ENCODE results near the gene CFAP61. TPM values are rescaled to one million over a fixed set of nuclear protein-coding genes. Genes with fewer than 3 reads are reported as not detected.
"Not testable (repeated sequence)": the region's sequence is repeated elsewhere in the genome, so short reads cannot be mapped to it uniquely, and the experiment has no call there.

The CFAP61 gene
- total RNA-seq, 1 experiment from 2014 or later = 0.28 TPM

GRCh38 chr20:20102163-20102562 is 49.8 kb downstream of the CFAP61 start:
- in situ Hi-C loops (cut with HindIII; ENCODE audit: low pct_unique_long_range_greater_than_20kb, low sequenced_read_pairs) = no loop called here
- H3K9me3 ChIP-seq (ENCODE audit: control insufficient read depth, insufficient read depth, low read depth, low read length) = no peaks in the 10 kb centered on the region
- no peak overlapping the region for H3K27ac ChIP-seq (ENCODE audit: low read length)
- H3K27me3 ChIP-seq (ENCODE audit: control insufficient read depth, insufficient read depth, low read length) = peaks cover 7% of the 10 kb centered on the region
- no peak for DNase-seq (ENCODE audit: low read depth, low spot score)
- BruUV-seq (replicated peaks) = no TSS peak
- CTCF ChIA-PET = no interaction called here
- H3K36me3 ChIP-seq (ENCODE audit: control insufficient read depth, insufficient read depth, low read length) = no peaks in the 10 kb centered on the region
- intact Hi-C loops (cut with micrococcal nuclease; ENCODE audit: unreplicated experiment) = no loop called here
- POLR2A ChIA-PET = no interaction called here
- no peak for ATAC-seq
- no peak overlapping the region for H3K4me3 ChIP-seq (ENCODE audit: low read depth in 2 of 2, low read length in 2 of 2)
- TF ChIP-seq TCF7L2 (IDR thresholded peaks at IDR 0.05; ENCODE audit: low read depth, low read length) (no peak), POLR2AphosphoS5 (IDR thresholded peaks at IDR 0.05; ENCODE audit: low read depth, low read length) (no peak), CTCF (IDR thresholded peaks at IDR 0.05) (no peak), SIN3A (IDR thresholded peaks at IDR 0.05; ENCODE audit: borderline replicate concordance, insufficient read depth, low read depth, low read length) (no peak)
- H3K4me1 ChIP-seq (ENCODE audit: control insufficient read depth, insufficient read depth, low read length) = no peaks in the 10 kb centered on the region

DNA sequence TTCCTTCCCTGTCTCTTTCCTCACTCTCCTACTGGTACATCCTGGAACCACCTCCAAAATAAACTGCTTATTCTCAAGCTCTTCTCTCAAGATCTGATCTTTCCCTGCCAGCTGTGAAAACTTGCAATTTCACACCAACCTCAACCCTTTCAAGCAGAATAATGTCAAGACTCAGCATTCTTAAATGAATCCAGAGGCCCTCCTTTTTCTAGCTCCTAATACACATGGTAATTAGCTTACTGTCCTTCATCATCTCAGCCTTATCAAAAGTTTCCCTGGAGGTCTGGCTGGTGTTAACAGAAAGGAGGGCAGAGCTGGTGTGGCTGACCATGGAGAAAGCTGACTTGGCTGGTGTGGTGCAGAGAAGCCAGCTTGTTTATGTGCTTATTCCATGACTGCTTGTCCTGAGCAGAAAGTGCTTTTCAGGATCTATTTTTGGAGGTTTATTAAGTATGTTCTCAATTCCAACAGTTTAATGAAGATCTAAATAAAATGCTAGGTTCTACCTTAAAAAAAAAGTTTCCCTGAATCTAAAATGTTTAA is 50.5 kb downstream of the CFAP61 start:
- peaks cover 7% of the 10 kb centered on the region for H3K27me3 ChIP-seq (ENCODE audit: control insufficient read depth, insufficient read depth, low read length)
- DNase-seq (ENCODE audit: low read depth, low spot score) (no peak), ATAC-seq (no peak)
- BruUV-seq (replicated peaks) = no TSS peak
- POLR2A ChIA-PET = no interaction called here
- H3K9me3 ChIP-seq (ENCODE audit: control insufficient read depth, insufficient read depth, low read depth, low read length) = no peaks in the 10 kb centered on the region
- H3K27ac ChIP-seq (ENCODE audit: low read length) = no peak overlapping the region
- H3K36me3 ChIP-seq (ENCODE audit: control insufficient read depth, insufficient read depth, low read length) = no peaks in the 10 kb centered on the region
- CTCF ChIA-PET = no interaction called here
- no peaks in the 10 kb centered on the region for H3K4me1 ChIP-seq (ENCODE audit: control insufficient read depth, insufficient read depth, low read length)
- intact Hi-C loops (cut with micrococcal nuclease; ENCODE audit: unreplicated experiment) (no loop called here), in situ Hi-C loops (cut with HindIII; ENCODE audit: low pct_unique_long_range_greater_than_20kb, low sequenced_read_pairs) (no loop called here)
- no peak overlapping the region for H3K4me3 ChIP-seq (ENCODE audit: low read depth in 2 of 2, low read length in 2 of 2)
- TF ChIP-seq, protein P1, sequence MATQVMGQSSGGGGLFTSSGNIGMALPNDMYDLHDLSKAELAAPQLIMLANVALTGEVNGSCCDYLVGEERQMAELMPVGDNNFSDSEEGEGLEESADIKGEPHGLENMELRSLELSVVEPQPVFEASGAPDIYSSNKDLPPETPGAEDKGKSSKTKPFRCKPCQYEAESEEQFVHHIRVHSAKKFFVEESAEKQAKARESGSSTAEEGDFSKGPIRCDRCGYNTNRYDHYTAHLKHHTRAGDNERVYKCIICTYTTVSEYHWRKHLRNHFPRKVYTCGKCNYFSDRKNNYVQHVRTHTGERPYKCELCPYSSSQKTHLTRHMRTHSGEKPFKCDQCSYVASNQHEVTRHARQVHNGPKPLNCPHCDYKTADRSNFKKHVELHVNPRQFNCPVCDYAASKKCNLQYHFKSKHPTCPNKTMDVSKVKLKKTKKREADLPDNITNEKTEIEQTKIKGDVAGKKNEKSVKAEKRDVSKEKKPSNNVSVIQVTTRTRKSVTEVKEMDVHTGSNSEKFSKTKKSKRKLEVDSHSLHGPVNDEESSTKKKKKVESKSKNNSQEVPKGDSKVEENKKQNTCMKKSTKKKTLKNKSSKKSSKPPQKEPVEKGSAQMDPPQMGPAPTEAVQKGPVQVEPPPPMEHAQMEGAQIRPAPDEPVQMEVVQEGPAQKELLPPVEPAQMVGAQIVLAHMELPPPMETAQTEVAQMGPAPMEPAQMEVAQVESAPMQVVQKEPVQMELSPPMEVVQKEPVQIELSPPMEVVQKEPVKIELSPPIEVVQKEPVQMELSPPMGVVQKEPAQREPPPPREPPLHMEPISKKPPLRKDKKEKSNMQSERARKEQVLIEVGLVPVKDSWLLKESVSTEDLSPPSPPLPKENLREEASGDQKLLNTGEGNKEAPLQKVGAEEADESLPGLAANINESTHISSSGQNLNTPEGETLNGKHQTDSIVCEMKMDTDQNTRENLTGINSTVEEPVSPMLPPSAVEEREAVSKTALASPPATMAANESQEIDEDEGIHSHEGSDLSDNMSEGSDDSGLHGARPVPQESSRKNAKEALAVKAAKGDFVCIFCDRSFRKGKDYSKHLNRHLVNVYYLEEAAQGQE (IDR thresholded peaks at IDR 0.05; ENCODE audit: insufficient read depth in 1 of 2, low read depth in 2 of 2, low read length in 1 of 2) = no peak

DNA sequence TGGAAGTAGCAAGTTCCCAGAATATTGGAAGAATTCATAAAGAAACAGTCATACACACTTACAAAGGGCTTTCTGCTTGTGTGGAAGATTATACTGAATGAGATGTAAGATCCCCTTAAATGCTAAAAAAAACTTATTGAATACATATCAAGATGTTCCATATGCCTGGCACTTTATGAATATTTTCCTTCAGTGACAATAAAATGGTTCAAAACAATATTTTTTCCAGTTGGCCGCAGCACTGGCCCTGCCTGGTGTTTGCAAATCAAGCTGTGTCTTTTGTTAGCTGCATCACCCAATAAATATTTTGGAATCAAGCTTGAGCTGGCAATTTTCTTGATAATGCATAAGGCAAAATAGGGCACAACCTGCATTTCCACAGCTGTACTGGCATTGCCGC is 51.2 kb downstream of the CFAP61 start:
- no TSS peak for BruUV-seq (replicated peaks)
- H3K27ac ChIP-seq (ENCODE audit: low read length) = no peak overlapping the region
- no peak overlapping the region for H3K4me3 ChIP-seq (ENCODE audit: low read depth in 2 of 2, low read length in 2 of 2)
- no peak for ATAC-seq
- H3K36me3 ChIP-seq (ENCODE audit: control insufficient read depth, insufficient read depth, low read length) = no peaks in the 10 kb centered on the region
- H3K9me3 ChIP-seq (ENCODE audit: control insufficient read depth, insufficient read depth, low read depth, low read length) = no peaks in the 10 kb centered on the region
- in situ Hi-C loops (cut with HindIII; ENCODE audit: low pct_unique_long_range_greater_than_20kb, low sequenced_read_pairs) = no loop called here
- TF ChIP-seq POLR2AphosphoS5 (IDR thresholded peaks at IDR 0.05; ENCODE audit: low read depth, low read length) (no peak), SIN3A (IDR thresholded peaks at IDR 0.05; ENCODE audit: borderline replicate concordance, insufficient read depth, low read depth, low read length) (no peak), TCF7L2 (IDR thresholded peaks at IDR 0.05; ENCODE audit: low read depth, low read length) (no peak), CTCF (IDR thresholded peaks at IDR 0.05) (no peak)
- TF ChIP-seq, protein P1 (IDR thresholded peaks at IDR 0.05; ENCODE audit: insufficient read depth in 1 of 2, low read depth in 2 of 2, low read length in 1 of 2) = no peak
- no peaks in the 10 kb centered on the region for H3K4me1 ChIP-seq (ENCODE audit: control insufficient read depth, insufficient read depth, low read length)
- POLR2A ChIA-PET = no interaction called here
- intact Hi-C loops (cut with micrococcal nuclease; ENCODE audit: unreplicated experiment) = no loop called here
- CTCF ChIA-PET = no interaction called here
- peaks cover 7% of the 10 kb centered on the region for H3K27me3 ChIP-seq (ENCODE audit: control insufficient read depth, insufficient read depth, low read length)
- no peak for DNase-seq (ENCODE audit: low read depth, low spot score)

- intact Hi-C loops (cut with micrococcal nuclease; ENCODE audit: unreplicated experiment); H3K36me3 ChIP-seq (ENCODE audit: control insufficient read depth, insufficient read depth, low read length); H3K4me3 ChIP-seq (ENCODE audit: low read depth in 2 of 2, low read length in 2 of 2); POLR2A ChIA-PET; H3K9me3 ChIP-seq (ENCODE audit: control insufficient read depth, insufficient read depth, low read depth, low read length); ATAC-seq; DNase-seq (ENCODE audit: low read depth, low spot score); H3K4me1 ChIP-seq (ENCODE audit: control insufficient read depth, insufficient read depth, low read length); BruUV-seq (replicated peaks); H3K27me3 ChIP-seq (ENCODE audit: control insufficient read depth, insufficient read depth, low read length); H3K27ac ChIP-seq (ENCODE audit: low read length); in situ Hi-C loops (cut with HindIII; ENCODE audit: low pct_unique_long_range_greater_than_20kb, low sequenced_read_pairs); CTCF ChIA-PET: not testable (repeated sequence)
Observed at GRCh38 chr20:20123187-20123586, 70.9 kb downstream of the CFAP61 start.
